ENCODE data around the gene LIN9. TPM values are rescaled to one million over a fixed set of nuclear protein-coding genes. Genes with fewer than 3 reads are reported as not detected.

The LIN9 gene
- total RNA-seq, 3 donors from 2014 or later: 3.8 to 4.5 (median 4.4) TPM

Other genes starting within 250 kb of the LIN9 start
- 100 to 1,000 TPM; 466 to 839 (median 627) TPM for gene H3-3A, start 246.4 kb downstream of the LIN9 start, total RNA-seq
- gene ACBD3, start 122.4 kb downstream of the LIN9 start, total RNA-seq: 10 to 100 TPM; 36.6 to 49.9 (median 48.0) TPM
- under 1 TPM; 0.16 to 0.38 (median 0.29) TPM for gene MIXL1, start 85.5 kb downstream of the LIN9 start, total RNA-seq
- gene PARP1, start 98.9 kb upstream of the LIN9 start, total RNA-seq: 10 to 100 TPM; 35.8 to 81.2 (median 63.2) TPM
- gene STUM, start 239.6 kb upstream of the LIN9 start, total RNA-seq: 10 to 100 TPM in 1 of 3 donors, 1 to 10 TPM in 2; 1.2 to 18.4 (median 4.9) TPM